GM23338 (cell line): ENCODE measurements around the gene PITX1. TPM values are rescaled to one million over a fixed set of nuclear protein-coding genes. Genes with fewer than 3 reads are reported as not detected.

Experiments
- ATAC-seq: fragments of 200-7000 bp; cut with Tn5 transposase; 3 replicates; pipeline ENCODE4 v1.9.1; 2020
- DNase-seq: peaks from one replicate; pipeline ENCODE4 v3.0.0-alpha.2; 2015; ENCODE audit warnings: low spot score
- H2AFZ ChIP-seq: fragments of 200-600 bp; sonication (generic); 2 replicates; pipeline ENCODE4 v1.8.0; 2016; ENCODE audit warnings: antibody characterized with exemption, mild to moderate bottlenecking, moderate library complexity
- H3F3A ChIP-seq: fragments of 200-600 bp; sonication (generic); replicated peaks from 2 replicates; pipeline ENCODE4 v1.8.0; 2017; ENCODE audit warnings: antibody characterized with exemption, mixed run types, low read depth
- H3K27ac ChIP-seq: fragments of 200-600 bp; sonication (generic); 2 replicates; pipeline ENCODE4 v1.6.1; 2016; ENCODE audit warnings: low read depth
- H3K27me3 ChIP-seq: fragments of 200-600 bp; sonication (generic); 2 replicates; pipeline ENCODE4 v1.8.0; 2016; ENCODE audit warnings: mild to moderate bottlenecking, mixed run types, moderate library complexity; ENCODE audit not compliant: insufficient read depth
- H3K36me3 ChIP-seq: fragments of 200-600 bp; sonication (generic); 2 replicates; pipeline ENCODE4 v1.8.0; 2016; ENCODE audit warnings: mild to moderate bottlenecking; ENCODE audit not compliant: insufficient read depth
- H3K4me1 ChIP-seq: fragments of 200-600 bp; sonication (generic); 2 replicates; pipeline ENCODE4 v1.8.0; 2016; ENCODE audit warnings: mild to moderate bottlenecking, moderate library complexity; ENCODE audit not compliant: insufficient read depth
- H3K4me2 ChIP-seq: fragments of 200-600 bp; sonication (generic); 2 replicates; pipeline ENCODE4 v1.7.1; 2017; ENCODE audit warnings: mixed run types
- H3K4me3 ChIP-seq: fragments of 200-600 bp; sonication (generic); 2 replicates; pipeline ENCODE4 v1.6.1; 2016; ENCODE audit warnings: mixed run types
- H3K79me2 ChIP-seq: fragments of 200-600 bp; sonication (generic); replicated peaks from 2 replicates; pipeline ENCODE4 v1.8.0; 2017; ENCODE audit warnings: mild to moderate bottlenecking; ENCODE audit not compliant: insufficient read depth
- H3K9me2 ChIP-seq: fragments of 200-600 bp; sonication (generic); 2 replicates; pipeline ENCODE4 v1.8.0; 2017; ENCODE audit not compliant: insufficient read depth
- H4K20me1 ChIP-seq: fragments of 200-600 bp; sonication (generic); replicated peaks from 2 replicates; pipeline ENCODE4 v1.8.0; 2017; ENCODE audit warnings: mild to moderate bottlenecking; ENCODE audit not compliant: insufficient read depth
- H3K27ac Mint-ChIP-seq: 2 replicates; pipeline ENCODE4 v1.8.0; 2020; ENCODE audit warnings: inconsistent platforms, mild to moderate bottlenecking, moderate library complexity, mixed read lengths
- H3K27me3 Mint-ChIP-seq: 3 replicates; pipeline ENCODE4 v1.8.0; 2022; ENCODE audit warnings: low read depth, mild to moderate bottlenecking, moderate library complexity, mixed read lengths, inconsistent platforms; ENCODE audit not compliant: insufficient read depth, poor library complexity
- H3K36me3 Mint-ChIP-seq: 3 replicates; pipeline ENCODE4 v1.8.0; 2021; ENCODE audit warnings: low read depth, mild to moderate bottlenecking, inconsistent platforms, moderate library complexity, mixed read lengths
- H3K4me1 Mint-ChIP-seq: 3 replicates; pipeline ENCODE4 v1.8.0; 2020; ENCODE audit warnings: mild to moderate bottlenecking, inconsistent platforms, mixed read lengths
- H3K4me3 Mint-ChIP-seq: 3 replicates; pipeline ENCODE4 v1.8.0; 2021; ENCODE audit warnings: moderate library complexity, mild to moderate bottlenecking, inconsistent platforms, mixed read lengths
- H3K9me3 Mint-ChIP-seq: 3 replicates; pipeline ENCODE4 v1.8.0; 2020; ENCODE audit warnings: moderate library complexity, mild to moderate bottlenecking, inconsistent platforms, mixed read lengths
- CREB1 ChIP-seq: fragments of 250-450 bp; sonication (Bioruptor Pico); IDR thresholded peaks from 2 replicates; pipeline ENCODE4 v1.5.0; 2020; ENCODE audit warnings: low read depth, mild to moderate bottlenecking, moderate library complexity
- CTCF ChIP-seq, 2 experiments: fragments of 200-600 bp in 1 of 2; sonication (generic) in 1 of 2; conservative IDR thresholded peaks; 2 replicates each; pipeline versions ENCODE4 v1.5.1 to v1.6.1; 2016 to 2017; ENCODE audit warnings: antibody characterized with exemption in 2 of 2, low read depth in 2 of 2, mild to moderate bottlenecking in 2 of 2, moderate library complexity in 1 of 2
- ETS1 ChIP-seq: IDR thresholded peaks from 2 replicates; pipeline ENCODE4 v1.6.1; 2016; ENCODE audit warnings: antibody characterized with exemption
- EZH2 ChIP-seq: fragments of 200-600 bp; sonication (generic); IDR thresholded peaks from one replicate; pipeline ENCODE4 v1.8.0; 2017; ENCODE audit warnings: antibody characterized with exemption, mild to moderate bottlenecking, low read depth; ENCODE audit not compliant: unreplicated experiment
- EZH2phosphoT487 ChIP-seq: fragments of 200-600 bp; sonication (generic); IDR thresholded peaks from one replicate; pipeline ENCODE4 v1.8.1; 2018; ENCODE audit warnings: antibody characterized with exemption; ENCODE audit not compliant: unreplicated experiment
- JUNB ChIP-seq: IDR thresholded peaks from one replicate; pipeline ENCODE4 v1.6.1; 2016; ENCODE audit warnings: antibody characterized with exemption; ENCODE audit not compliant: unreplicated experiment
- NANOG ChIP-seq: IDR thresholded peaks from 2 replicates; pipeline ENCODE4 v1.6.1; 2016; ENCODE audit warnings: antibody characterized with exemption, borderline replicate concordance
- POLR2AphosphoS5 ChIP-seq: IDR thresholded peaks from 2 replicates; pipeline ENCODE4 v1.6.1; 2016; ENCODE audit warnings: antibody characterized with exemption, low read depth
- STAT1 ChIP-seq: IDR thresholded peaks from one replicate; pipeline ENCODE4 v1.6.1; 2016; ENCODE audit warnings: antibody characterized with exemption; ENCODE audit not compliant: unreplicated experiment
- ZNF114 ChIP-seq: fragments of 250-450 bp; sonication (Bioruptor Pico); IDR thresholded peaks from 2 replicates; pipeline ENCODE4 v1.5.0; 2020; ENCODE audit warnings: mild to moderate bottlenecking, moderate library complexity
- ZNF331 ChIP-seq: fragments of 250-450 bp; sonication (Bioruptor Pico); IDR thresholded peaks from 2 replicates; pipeline ENCODE4 v1.5.0; 2020; ENCODE audit warnings: low read depth, mild to moderate bottlenecking, moderate library complexity
- ZNF462 ChIP-seq: fragments of 250-450 bp; sonication (Bioruptor Pico); IDR thresholded peaks from 2 replicates; pipeline ENCODE4 v1.5.0; 2020; ENCODE audit warnings: mild to moderate bottlenecking, moderate library complexity
- polyA plus RNA-seq: library from polyadenylated mRNA; unstranded; fragments of >200 nt; fragmentation: Nextera tagmentation; extraction: Ambion mirVana; gene quantifications from 2 replicates; pipeline ENCODE4 v1.2.1, GENCODE V29; 2016
- total RNA-seq: library from RNA; depleted of rRNA; stranded (reverse); fragments of >200 nt; shearing (Covaris generic); gene quantifications from 2 replicates; pipeline ENCODE4 v1.2.3, GENCODE V29; 2014

PITX1 gene
- total and polyA plus RNA-seq, 2 experiments from 2014 or later: not detected

GRCh38 chr5:135064235-135064570, 30.2 kb upstream of the PITX1 start (continued):
- TF ChIP-seq POLR2AphosphoS5 (no peak), CTCF (conservative IDR thresholded peaks at IDR 0.05; ENCODE audit: low read depth in 2 of 2) (no peak), JUNB (no peak), ZNF114 (no peak), NANOG (no peak), EZH2phosphoT487 (no peak)

GRCh38 chr5:135063511-135064234, 29.6 kb upstream of the PITX1 start:
- H3K27me3 Mint-ChIP-seq: peaks cover 18% of the 10 kb centered on the region
- Histone ChIP-seq H3K27me3 (no peaks in the 10 kb centered on the region), H3K27ac (no peak overlapping the region), H3F3A (no peaks in the 10 kb centered on the region), H3K4me1 (no peaks in the 10 kb centered on the region), H4K20me1 (no peaks in the 10 kb centered on the region), H3K4me3 (no peak overlapping the region), H3K4me2 (no peak overlapping the region), H3K36me3 (no peaks in the 10 kb centered on the region), H2AFZ (no peak overlapping the region), H3K9me2 (no peaks in the 10 kb centered on the region), H3K79me2 (no peaks in the 10 kb centered on the region)
- no peak overlapping the region for H3K27ac Mint-ChIP-seq
- H3K9me3 Mint-ChIP-seq: no peaks in the 10 kb centered on the region
- H3K36me3 Mint-ChIP-seq: no peaks in the 10 kb centered on the region
- H3K4me3 Mint-ChIP-seq: no peak overlapping the region
- H3K4me1 Mint-ChIP-seq: no peaks in the 10 kb centered on the region
- DNase-seq (no peak), ATAC-seq (no peak)
- TF ChIP-seq CREB1 (CRISPR knock-in tag): no peak
- no peak for TF ChIP-seq CTCF (conservative IDR thresholded peaks at IDR 0.05; ENCODE audit: low read depth in 2 of 2)
- no peak for TF ChIP-seq STAT1
- no peak for TF ChIP-seq ZNF114
- no peak for TF ChIP-seq POLR2AphosphoS5
- no peak for TF ChIP-seq EZH2phosphoT487
- no peak for TF ChIP-seq ZNF462 (CRISPR knock-in tag)
- TF ChIP-seq ETS1: no peak
- no peak for TF ChIP-seq NANOG
- no peak for TF ChIP-seq ZNF331
- TF ChIP-seq EZH2: no peak
- TF ChIP-seq JUNB: no peak
